CD4-positive, alpha-beta T cell treated with Interleukin-2 at 100 ng/mL for 4 hours (primary cell): ENCODE results near the gene INO80.
A peak's percentile ranks its signal among the peaks of the same experiment; 100 is the strongest.

Source experiments
- DNase-seq: peaks from one replicate; pipeline ENCODE4 v3.0.0-alpha.2; 2020; ENCODE audit warnings: low spot score

Gene INO80

GRCh38 chr15:41047474-41047873 lies 68.6 kb downstream of the INO80 start:
- DNase-seq = no peak

DNA sequence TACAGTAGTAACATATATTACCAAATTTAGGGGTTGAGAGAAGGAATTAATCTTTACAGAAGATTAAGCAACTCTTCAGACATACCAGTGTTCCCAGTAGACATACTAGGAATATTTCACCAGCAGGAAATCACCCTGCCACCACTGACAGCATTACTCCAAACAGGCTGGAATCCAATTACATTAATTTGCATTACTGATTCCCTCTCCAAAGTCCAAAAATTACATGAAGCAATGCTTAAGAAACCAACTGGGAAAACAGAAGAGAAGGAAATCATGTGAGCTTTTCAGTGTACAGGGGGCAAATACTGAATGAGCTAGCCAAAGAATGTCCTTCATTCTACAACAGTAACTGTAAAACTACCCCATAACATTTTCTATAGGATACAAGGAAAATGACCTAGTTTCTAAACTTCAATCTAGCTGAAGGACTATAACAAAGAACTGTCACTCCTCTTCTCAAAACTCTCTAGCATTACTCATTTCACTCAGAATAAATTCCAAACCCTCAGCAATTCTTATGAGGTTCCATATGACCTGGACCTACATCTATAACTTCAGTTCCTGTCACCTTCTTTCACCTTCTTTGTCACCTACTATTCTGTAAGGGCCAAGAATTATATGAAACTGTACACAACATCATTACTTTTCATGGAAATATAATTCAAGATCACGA lies 72.7 kb downstream of the INO80 start:
- DNase-seq = no peak

GRCh38 chr15:41042851-41043250 lies 73.2 kb downstream of the INO80 start:
- no peak for DNase-seq

- DNase-seq = no peak
Measured at GRCh38 chr15:41039121-41039520, 77.0 kb downstream of the INO80 start.

DNA sequence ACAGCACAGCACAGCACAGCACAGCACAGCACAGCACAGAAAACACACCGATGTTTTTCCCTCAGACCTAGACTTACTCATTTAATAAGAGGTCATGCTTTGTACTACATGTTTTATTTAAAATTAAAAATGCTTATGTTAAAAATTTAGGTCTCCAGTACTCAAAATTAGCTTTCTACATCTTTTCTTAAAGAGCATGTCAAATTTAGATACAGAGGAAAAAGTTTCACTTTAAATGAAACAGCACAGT lies 84.1 kb downstream of the INO80 start:
- no peak for DNase-seq

GRCh38 chr15:41031232-41032078 lies 84.6 kb downstream of the INO80 start:
- DNase-seq = no peak

DNA sequence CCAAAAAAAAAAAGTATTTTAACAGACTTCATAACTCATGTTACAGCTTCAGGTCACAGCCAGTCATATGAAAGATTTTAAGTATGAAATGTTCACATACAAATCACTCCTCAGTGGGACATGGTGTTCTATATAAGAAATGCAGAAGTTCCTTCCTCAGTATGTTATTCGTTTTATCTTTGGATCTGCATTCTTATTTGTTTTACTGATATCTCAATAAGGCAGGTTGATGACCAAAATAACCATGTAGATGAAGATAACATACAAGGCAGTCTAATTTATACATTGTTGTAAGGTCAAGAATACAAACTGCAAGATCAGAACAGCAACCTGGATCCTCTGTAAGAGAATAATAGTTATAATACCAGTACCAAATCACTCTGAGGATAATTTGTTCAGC lies 87.2 kb downstream of the INO80 start:
- no peak for DNase-seq

DNA sequence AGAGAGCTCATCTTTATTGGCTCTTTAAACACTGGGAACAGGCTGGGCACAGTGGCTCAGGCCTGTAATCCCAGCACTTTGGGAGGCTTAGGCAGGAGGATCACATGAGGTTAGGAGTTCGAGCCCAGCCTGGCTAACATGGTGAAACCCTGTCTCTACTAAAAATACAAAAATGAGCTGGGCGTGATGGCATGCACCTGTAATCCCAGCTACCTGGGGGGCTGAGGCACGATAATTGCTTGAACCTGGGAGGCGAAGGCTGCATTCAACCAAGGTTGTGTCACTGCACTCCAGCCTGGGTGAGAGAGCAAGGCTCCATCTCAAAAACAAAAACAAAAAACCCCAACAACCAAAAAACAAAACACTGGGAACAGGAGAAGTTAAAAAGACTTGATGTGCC lies 90.7 kb downstream of the INO80 start:
- DNase-seq = no peak

- no peak for DNase-seq
Measured at GRCh38 chr15:41024885-41025284, 91.2 kb downstream of the INO80 start.

GRCh38 chr15:41024131-41024530 lies 91.9 kb downstream of the INO80 start:
- DNase-seq = no peak

DNA sequence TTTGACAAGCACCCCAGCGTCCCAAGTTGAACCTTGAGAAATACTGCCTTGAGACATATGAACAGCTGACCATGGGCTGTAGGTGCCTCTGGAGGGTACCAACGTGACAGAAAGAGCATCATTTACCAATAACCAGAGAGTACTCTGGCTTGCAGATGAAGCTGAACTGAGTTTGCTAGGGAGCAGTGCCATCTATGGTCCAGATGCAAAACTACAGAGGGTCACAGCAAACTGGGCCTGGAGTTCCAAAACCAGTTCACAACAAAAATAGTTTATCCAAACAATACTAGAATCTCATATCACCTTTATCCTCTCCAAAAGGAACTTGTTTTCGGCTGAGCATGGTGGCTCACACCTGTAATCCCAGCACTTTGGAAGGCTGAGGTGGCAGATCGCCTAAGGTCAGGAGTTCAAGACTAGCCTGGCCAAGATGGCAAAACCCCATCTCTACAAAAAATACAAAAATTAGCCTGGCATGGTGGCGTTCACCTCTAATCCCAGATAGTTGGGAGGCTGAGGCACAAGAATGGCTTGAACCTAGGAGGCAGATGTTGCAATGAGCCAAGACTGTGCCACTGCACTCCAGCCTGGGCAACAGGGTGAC lies 93.5 kb downstream of the INO80 start:
- DNase-seq = peak; percentile 40

DNA sequence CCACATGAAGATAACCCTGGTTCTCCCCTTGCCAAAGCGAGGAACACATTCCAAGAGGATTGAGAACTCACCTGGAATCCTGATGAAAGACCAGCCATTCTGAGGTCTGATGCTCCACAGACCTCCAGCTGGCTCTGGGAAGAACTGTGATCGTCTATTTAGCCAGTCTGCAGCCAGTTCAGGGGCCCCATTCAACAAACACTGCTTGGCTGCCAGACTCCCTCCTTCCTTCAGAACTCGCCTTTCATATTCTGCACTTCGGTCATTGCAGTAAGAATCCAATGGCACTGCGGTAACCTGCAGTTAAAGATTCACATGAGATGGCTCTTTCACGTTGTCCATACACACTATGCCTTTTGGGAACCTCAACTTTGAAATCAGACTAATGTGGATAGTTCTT lies 95.3 kb downstream of the INO80 start:
- no peak for DNase-seq

GRCh38 chr15:41020311-41020710 lies 95.8 kb downstream of the INO80 start:
- DNase-seq = no peak

DNA sequence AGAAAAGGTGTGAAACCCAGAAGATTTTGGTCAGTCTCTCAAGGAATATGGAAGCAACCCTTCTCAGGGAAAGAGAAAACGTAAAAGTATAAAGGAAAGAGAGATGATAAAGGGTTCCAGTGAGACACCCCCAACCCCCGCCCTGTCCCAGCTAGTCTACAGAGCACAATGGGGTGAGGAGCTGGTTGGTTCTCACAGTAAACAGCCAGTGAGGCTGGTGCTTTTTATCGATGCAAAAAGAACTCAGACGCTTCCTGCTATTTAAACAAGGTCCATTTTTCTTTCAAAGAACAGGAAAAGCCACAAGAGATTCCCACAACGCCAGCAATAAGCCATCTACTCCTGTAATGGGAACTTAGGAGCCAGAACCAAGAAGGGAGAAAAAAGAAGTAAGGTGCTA lies 96.9 kb downstream of the INO80 start:
- DNase-seq = no peak

GRCh38 chr15:41018534-41018933 lies 97.5 kb downstream of the INO80 start:
- DNase-seq = no peak

- DNase-seq = no peak
Measured at GRCh38 chr15:41017066-41017735, 98.9 kb downstream of the INO80 start.

DNA sequence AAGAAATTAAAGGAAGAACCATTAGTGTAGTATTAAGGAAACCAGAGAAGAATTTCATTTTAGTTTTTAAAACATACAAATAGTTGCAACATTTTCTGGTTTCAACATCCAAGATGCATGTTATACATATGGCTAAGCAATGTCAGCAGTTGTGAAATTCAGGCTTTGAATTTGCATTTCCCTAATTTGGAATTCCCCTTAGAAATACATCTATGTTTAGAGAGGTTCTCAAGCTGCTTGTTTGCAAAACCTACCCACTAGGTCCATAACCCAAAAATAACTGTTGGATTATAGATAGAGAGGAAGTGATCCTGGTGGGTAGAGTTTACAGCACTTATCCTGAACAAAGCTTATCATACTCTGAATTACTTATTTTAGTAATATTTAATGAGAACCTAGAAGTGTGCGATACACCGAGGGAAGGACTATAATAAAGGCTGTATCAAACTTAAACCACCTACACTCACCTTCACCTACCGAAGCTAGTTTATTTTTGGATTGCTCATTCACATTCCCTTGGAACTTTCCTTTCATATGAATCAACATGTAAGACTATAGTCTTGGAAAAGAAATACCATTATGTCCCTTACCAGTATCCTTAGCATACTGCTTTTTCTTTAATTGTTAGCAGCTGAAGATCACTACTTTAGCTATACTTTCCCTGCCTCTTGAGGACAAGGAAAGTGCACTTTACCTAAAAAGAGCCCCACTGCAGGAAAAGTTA lies 102.2 kb downstream of the INO80 start:
- no peak for DNase-seq

DNA sequence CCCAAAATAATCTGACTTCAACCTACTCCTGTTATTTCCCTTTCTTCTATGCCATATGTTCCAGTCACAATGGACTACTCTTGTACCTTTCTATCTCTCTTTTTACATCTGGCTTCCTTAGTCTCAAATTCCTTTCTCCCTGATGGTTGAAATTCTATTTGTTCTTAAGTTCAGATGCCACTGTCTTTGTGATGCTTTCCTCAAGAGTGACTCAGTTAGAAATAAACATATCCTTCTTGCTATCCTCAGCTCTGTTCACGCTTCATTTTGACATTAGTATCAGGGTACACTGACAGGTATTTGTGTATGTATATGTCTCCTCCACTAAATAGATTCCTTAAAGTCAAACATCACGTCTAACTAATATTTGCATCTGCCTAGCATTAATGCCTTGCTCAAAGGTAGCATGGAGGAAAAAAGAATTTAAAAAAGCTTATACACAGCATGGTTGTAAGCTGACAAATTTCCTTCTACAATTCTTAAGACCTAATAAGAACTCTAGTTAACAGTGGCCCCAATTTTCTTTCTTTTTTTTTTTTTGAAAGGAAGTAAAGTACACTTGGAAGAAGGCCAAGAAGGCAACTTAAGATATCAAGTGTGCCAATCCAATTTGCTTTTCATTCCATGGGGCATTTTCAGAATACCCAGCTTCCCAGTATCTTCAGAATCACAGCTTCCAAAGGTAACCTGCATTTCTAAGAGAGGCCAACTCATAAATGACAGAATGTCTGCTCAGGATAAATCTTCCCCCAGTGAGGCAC lies 104.8 kb downstream of the INO80 start:
- DNase-seq = no peak

GRCh38 chr15:41010345-41010744 lies 105.7 kb downstream of the INO80 start:
- no peak for DNase-seq

DNA sequence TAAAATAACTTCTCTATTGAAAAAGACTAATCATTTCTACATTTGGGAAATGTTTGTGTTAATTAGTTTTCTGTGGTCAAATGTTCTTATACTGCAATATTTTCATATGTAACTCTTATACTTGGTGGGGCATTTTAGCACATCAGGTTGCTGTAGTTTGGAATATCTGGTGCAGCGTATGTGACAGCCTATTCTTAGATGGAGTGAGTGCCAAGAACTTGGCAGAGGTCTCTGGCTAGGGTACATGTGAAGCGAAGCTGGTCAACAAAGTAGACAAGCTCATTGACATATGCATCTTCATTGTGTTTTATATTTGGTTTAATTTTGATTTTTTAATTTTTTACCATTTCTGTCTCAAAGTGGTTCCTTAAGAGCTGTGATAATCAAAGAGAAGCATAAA lies 109.6 kb downstream of the INO80 start:
- DNase-seq = no peak

DNA sequence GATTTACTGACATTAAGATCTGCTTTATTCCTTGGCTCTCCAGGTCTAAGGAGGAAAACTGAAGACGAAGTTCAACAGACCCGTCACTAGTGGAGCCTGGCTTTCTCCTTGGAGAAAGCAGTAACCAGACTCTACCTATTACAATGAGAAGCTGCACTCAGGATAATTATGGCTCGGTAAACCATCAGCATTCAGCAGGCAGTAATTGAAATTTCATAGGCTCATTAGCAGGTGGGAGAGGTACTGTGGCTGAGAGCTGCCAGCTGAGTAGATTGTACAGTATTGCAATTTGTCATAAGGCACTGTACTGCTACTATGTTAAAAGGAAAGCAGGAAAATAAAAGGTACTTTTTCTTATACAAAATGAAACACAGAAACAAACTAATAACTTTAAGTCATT lies 111.6 kb downstream of the INO80 start:
- DNase-seq = no peak
